M059J (cell line): ENCODE data around the gene EPB41. TPM values are rescaled to one million over a fixed set of nuclear protein-coding genes. Genes with fewer than 3 reads are reported as not detected.
"Not testable (repeated sequence)": the region's sequence is repeated elsewhere in the genome, so short reads cannot be mapped to it uniquely, and the experiment has no call there.

Experiments used
- DNase-seq: peaks from one replicate; pipeline ENCODE4 v3.0.0-alpha.2; 2012; ENCODE audit warnings: low read depth
- total RNA-seq: library from RNA; depleted of rRNA; stranded (reverse); fragments of >200 nt; shearing (Covaris generic); gene quantifications from 2 replicates; pipeline ENCODE4 v1.2.3, GENCODE V29; 2014

EPB41 gene
- total RNA-seq, 1 experiment from 2014 or later: 23.2 TPM

- DNase-seq: not testable (repeated sequence)
Observed at GRCh38 chr1:29108041-29108440, 193.7 kb downstream of the EPB41 start.

GRCh38 chr1:29112705-29113412, 198.5 kb downstream of the EPB41 start:
- DNase-seq: no peak

GRCh38 chr1:29113413-29114117, 199.2 kb downstream of the EPB41 start:
- no peak for DNase-seq

- no peak for DNase-seq
Observed at GRCh38 chr1:29114654-29115053, 200.3 kb downstream of the EPB41 start.

GRCh38 chr1:29117381-29117780, 203.0 kb downstream of the EPB41 start:
- no peak for DNase-seq

- no peak for DNase-seq
Observed at GRCh38 chr1:29119121-29119929, 205.0 kb downstream of the EPB41 start.

GRCh38 chr1:29120367-29120766, 206.0 kb downstream of the EPB41 start:
- DNase-seq: no peak

- DNase-seq: no peak
Observed at GRCh38 chr1:29120947-29121485, 206.6 kb downstream of the EPB41 start.

- DNase-seq: no peak
Observed at GRCh38 chr1:29121516-29121935, 207.2 kb downstream of the EPB41 start.

- DNase-seq: no peak
Observed at GRCh38 chr1:29121936-29122681, 207.7 kb downstream of the EPB41 start.

GRCh38 chr1:29122682-29123052, 208.3 kb downstream of the EPB41 start:
- peak; percentile 83 for DNase-seq

GRCh38 chr1:29123053-29123886, 208.9 kb downstream of the EPB41 start:
- no peak for DNase-seq

GRCh38 chr1:29123887-29124365, 209.6 kb downstream of the EPB41 start, which contains the start of gene TMEM200B:
Gene TMEM200B (minus strand): TSS chr1:29123903. CDS start chr1:29121828, 2,075 bp downstream.
- DNase-seq: no peak

GRCh38 chr1:29124366-29125236, 210.2 kb downstream of the EPB41 start:
- DNase-seq: peak; percentile 71

GRCh38 chr1:29125237-29125641, 210.9 kb downstream of the EPB41 start:
- no peak for DNase-seq

- no peak for DNase-seq
Observed at GRCh38 chr1:29125788-29126187, 211.4 kb downstream of the EPB41 start.

GRCh38 chr1:29126198-29126597, 211.8 kb downstream of the EPB41 start:
- no peak for DNase-seq

- DNase-seq: no peak
Observed at GRCh38 chr1:29128739-29129138, 214.4 kb downstream of the EPB41 start.

- DNase-seq: peak; percentile 61
Observed at GRCh38 chr1:29129916-29130315, 215.5 kb downstream of the EPB41 start.
